ENCODE data around the gene VLDLR. TPM values are rescaled to one million over a fixed set of nuclear protein-coding genes. Genes with fewer than 3 reads are reported as not detected.

The VLDLR gene
- total and polyA plus RNA-seq, 2 donors (not counting 1 experiment from before 2014, with no cell fraction given) = 11.9 to 26.3 TPM

DNA sequence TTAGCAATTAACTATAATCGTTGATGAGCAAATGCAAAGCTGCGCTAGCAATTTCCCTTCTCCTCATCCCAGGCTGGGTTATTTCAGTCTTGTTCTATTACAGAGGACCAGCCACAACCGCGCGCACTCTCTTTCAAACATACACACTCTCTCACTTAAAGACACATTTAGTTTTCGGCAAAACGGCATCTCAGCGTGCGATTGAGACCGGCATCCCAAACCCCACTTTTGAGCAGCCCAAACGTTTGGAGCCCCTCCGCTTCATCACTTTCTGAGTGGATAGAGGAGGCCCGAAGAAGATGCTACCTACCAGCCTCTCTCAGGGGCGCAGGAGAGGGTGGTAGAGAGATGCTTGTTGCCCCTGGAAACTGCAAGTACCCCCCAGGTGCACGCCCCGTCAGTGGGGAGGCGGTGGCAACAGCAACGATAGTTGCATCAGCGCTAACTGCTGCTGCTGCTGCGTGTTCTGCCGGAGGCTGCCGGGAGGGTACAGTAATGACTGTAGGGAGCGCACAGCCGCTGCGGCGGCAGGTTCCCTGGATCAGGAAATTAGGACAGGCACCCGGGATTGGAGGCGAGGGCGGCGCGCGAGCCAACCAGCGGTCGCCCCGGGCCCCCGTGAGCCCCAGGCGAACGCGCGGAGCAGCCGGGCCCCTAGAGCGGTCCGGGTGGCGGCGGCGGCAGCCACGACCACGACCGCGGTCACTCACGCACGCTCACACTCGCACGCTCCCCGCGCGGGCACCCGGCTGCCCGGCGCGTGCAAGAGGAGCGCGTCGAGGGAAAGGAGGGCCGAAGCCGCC, 467 bp upstream of the VLDLR start:
- no peak overlapping the region for H3K27ac ChIP-seq (ENCODE audit: insufficient read depth, low read length)
- H4K20me1 ChIP-seq (ENCODE audit: control insufficient read depth, extremely low read depth, insufficient read depth, low read length) = no peaks in the 10 kb centered on the region
- peak overlapping the region; percentile 46 for H2AFZ ChIP-seq (ENCODE audit: low read length)
- peak overlapping the region; percentile 49 for H3K4me2 ChIP-seq (ENCODE audit: extremely low read depth, insufficient read depth, low read length)
- H3K4me1 ChIP-seq (ENCODE audit: control insufficient read depth, extremely low read depth, insufficient read depth, low read length) = no peaks in the 10 kb centered on the region
- H3K27me3 ChIP-seq (ENCODE audit: control insufficient read depth, insufficient read depth, low read length) = no peaks in the 10 kb centered on the region
- TF ChIP-seq EZH2 (IDR thresholded peaks at IDR 0.05; ENCODE audit: low read length, missing control alignments) = no peak
- TF ChIP-seq, protein P1, sequence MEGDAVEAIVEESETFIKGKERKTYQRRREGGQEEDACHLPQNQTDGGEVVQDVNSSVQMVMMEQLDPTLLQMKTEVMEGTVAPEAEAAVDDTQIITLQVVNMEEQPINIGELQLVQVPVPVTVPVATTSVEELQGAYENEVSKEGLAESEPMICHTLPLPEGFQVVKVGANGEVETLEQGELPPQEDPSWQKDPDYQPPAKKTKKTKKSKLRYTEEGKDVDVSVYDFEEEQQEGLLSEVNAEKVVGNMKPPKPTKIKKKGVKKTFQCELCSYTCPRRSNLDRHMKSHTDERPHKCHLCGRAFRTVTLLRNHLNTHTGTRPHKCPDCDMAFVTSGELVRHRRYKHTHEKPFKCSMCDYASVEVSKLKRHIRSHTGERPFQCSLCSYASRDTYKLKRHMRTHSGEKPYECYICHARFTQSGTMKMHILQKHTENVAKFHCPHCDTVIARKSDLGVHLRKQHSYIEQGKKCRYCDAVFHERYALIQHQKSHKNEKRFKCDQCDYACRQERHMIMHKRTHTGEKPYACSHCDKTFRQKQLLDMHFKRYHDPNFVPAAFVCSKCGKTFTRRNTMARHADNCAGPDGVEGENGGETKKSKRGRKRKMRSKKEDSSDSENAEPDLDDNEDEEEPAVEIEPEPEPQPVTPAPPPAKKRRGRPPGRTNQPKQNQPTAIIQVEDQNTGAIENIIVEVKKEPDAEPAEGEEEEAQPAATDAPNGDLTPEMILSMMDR (conservative IDR thresholded peaks at IDR 0.05 in 1 of 2, IDR thresholded peaks at IDR 0.05 in 1 of 2; ENCODE audit: low read depth in 1 of 2, low read length in 2 of 2) = peak; percentile 13 to 14
- H3K9me3 ChIP-seq (ENCODE audit: control insufficient read depth, insufficient read depth, low read depth, low read length) = no peaks in the 10 kb centered on the region
- H3K9ac ChIP-seq (ENCODE audit: insufficient read depth, low read length) = no peak overlapping the region
- no peaks in the 10 kb centered on the region for H3K79me2 ChIP-seq (ENCODE audit: control insufficient read depth, insufficient read depth, low read length)
- peak; percentile 78 to 82 for DNase-seq (ENCODE audit: low read depth in 2 of 2)
- peak overlapping the region; percentile 20 to 74 (median 52) for H3K4me3 ChIP-seq (replicated peaks in 1 of 4; ENCODE audit: control extremely low read depth in 1 of 4, insufficient read depth in 1 of 4, low read depth in 3 of 4, low read length in 4 of 4)
- H3K36me3 ChIP-seq (ENCODE audit: control insufficient read depth, insufficient read depth, low read length) = no peaks in the 10 kb centered on the region

DNA sequence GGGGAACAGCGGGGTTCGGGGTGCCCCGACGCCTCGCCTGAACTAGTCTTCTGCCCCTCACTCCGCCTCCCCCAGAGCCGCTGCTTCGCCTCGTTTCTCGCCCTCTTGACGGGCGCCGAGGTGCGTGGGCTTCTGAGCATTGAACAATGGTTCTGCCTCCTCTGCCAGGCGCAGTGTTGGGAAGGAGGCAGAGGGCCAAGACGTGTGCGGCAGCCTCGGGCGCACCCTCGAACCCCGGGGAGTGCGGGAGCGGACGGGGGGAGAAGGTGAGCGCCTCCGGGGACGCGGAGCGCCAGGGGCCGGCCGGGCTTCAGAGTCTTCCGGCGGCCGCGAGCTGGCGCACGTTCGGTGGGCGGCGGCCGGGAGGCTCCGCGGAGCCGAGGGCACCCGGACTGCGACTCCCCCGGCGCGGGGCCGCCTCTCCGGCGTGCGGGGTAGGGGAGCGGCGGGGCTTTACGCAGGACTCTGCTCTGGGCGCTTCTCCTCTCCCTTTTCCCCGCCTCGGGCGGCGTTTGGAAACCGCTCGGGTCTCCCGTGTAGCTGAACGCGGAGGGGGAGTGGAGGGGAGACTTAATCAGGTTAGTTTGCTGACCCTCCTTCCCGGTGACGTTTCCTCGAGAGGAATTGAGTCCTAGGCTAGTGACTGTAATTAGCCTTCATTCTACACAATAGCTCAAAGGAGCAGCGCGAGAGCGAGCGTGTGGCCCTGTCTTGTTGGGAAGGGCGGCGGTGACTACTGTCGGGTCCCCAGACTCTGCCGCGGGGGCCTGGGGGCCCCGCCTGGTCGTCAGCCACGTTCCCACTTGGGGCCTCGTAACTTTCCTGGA, 1.1 kb downstream of the VLDLR start:
- Histone ChIP-seq H2AFZ (ENCODE audit: low read length) (peak overlapping the region; percentile 67), H3K4me2 (ENCODE audit: extremely low read depth, insufficient read depth, low read length) (peak overlapping the region; percentile 92), H3K9ac (ENCODE audit: insufficient read depth, low read length) (peak overlapping the region; percentile 59), H3K79me2 (ENCODE audit: control insufficient read depth, insufficient read depth, low read length) (no peaks in the 10 kb centered on the region), H4K20me1 (ENCODE audit: control insufficient read depth, extremely low read depth, insufficient read depth, low read length) (no peaks in the 10 kb centered on the region), H3K4me3 (replicated peaks in 1 of 4; ENCODE audit: control extremely low read depth in 1 of 4, insufficient read depth in 1 of 4, low read depth in 3 of 4, low read length in 4 of 4) (peak overlapping the region; percentile 58 to 70 (median 64)), H3K4me1 (ENCODE audit: control insufficient read depth, extremely low read depth, insufficient read depth, low read length) (no peaks in the 10 kb centered on the region), H3K9me3 (ENCODE audit: control insufficient read depth, insufficient read depth, low read depth, low read length) (no peaks in the 10 kb centered on the region), H3K36me3 (ENCODE audit: control insufficient read depth, insufficient read depth, low read length) (no peaks in the 10 kb centered on the region), H3K27ac (ENCODE audit: insufficient read depth, low read length) (peak overlapping the region; percentile 16), H3K27me3 (ENCODE audit: control insufficient read depth, insufficient read depth, low read length) (no peaks in the 10 kb centered on the region)
- TF ChIP-seq, protein P1 (conservative IDR thresholded peaks at IDR 0.05 in 1 of 2, IDR thresholded peaks at IDR 0.05 in 1 of 2; ENCODE audit: low read depth in 1 of 2, low read length in 2 of 2) = no peak
- TF ChIP-seq EZH2 (IDR thresholded peaks at IDR 0.05; ENCODE audit: low read length, missing control alignments) = peak; percentile 47
- peak; percentile 18 to 27 for DNase-seq (ENCODE audit: low read depth in 2 of 2)

Data from fibroblast of lung (primary cell).